ENCODE data around the gene RANBP10.
"Not testable (repeated sequence)": the region's sequence is repeated elsewhere in the genome, so short reads cannot be mapped to it uniquely, and the experiment has no call there.

Gene RANBP10

GRCh38 chr16:67707790-67708189 is 98.6 kb downstream of the RANBP10 start:
- DNase-seq = no peak

DNA sequence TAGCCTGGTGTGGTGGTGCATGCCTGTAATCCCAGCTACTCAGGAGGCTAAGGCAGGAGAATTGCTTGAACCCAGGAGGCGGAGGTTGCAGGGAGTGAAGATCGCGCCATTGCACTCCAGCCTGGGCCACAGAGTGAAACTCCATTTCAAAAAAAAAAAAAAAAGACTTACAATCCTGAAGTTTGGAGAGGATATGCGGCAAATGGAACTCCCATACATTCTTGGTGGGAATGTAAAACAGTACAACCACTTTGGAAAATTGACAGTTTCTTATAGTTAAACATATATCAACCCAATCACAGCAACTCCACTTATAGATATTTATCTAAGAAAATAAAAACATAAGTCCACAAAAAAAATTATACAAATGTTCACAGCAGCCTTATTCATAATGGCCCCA is 99.2 kb downstream of the RANBP10 start:
- DNase-seq = no peak

GRCh38 chr16:67704110-67704509 is 102.2 kb downstream of the RANBP10 start:
- DNase-seq = no peak

- DNase-seq = no peak
These were observed 102.7 kb downstream of the RANBP10 start for GRCh38 chr16:67703626-67704025.

DNA sequence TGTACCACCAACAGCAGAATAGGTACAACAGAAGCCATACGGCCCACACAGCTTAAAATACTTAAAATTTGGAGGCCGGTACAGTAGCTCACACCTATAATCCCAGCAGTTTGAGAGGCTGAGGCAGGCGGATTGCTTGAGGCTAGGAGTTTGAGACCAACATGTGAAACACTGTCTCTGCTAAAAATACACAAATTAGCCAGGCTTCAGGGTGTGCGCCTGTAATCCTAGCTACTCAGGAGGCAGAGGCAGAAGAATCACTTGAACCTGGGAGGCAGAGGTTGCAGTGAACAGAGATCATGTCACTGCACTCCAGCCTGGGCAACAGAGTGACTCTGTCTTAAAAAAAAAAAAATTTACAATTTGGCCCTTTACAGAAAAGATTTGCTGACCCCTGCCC is 104.2 kb downstream of the RANBP10 start:
- no peak for DNase-seq

DNA sequence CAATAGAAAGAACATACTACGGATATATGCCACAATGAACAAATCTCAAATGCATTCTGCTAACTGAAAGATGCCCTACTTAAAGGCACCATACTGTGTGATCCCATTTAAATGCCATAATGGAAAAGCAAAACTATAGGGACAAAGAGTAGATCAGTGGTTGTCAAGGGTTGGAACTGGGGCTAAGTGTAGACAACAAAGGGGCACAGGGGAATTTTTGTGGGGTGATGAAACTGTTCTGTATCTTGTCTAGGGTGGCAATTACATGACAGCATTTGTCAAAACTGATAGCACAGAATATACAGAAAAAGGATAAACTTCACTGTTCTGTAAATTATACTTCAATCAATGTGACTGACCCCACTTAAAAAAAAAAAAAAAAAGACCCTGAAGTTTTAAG is 104.9 kb downstream of the RANBP10 start:
- DNase-seq = no peak

- no peak for DNase-seq
These were observed 107.1 kb downstream of the RANBP10 start for GRCh38 chr16:67699265-67699664.

- no peak for DNase-seq
These were observed 108.8 kb downstream of the RANBP10 start for GRCh38 chr16:67697422-67698185.

- peak; percentile 21 for DNase-seq
These were observed 111.7 kb downstream of the RANBP10 start for GRCh38 chr16:67694611-67695010.

GRCh38 chr16:67693517-67694285 is 112.7 kb downstream of the RANBP10 start:
- not testable (repeated sequence) for DNase-seq

DNA sequence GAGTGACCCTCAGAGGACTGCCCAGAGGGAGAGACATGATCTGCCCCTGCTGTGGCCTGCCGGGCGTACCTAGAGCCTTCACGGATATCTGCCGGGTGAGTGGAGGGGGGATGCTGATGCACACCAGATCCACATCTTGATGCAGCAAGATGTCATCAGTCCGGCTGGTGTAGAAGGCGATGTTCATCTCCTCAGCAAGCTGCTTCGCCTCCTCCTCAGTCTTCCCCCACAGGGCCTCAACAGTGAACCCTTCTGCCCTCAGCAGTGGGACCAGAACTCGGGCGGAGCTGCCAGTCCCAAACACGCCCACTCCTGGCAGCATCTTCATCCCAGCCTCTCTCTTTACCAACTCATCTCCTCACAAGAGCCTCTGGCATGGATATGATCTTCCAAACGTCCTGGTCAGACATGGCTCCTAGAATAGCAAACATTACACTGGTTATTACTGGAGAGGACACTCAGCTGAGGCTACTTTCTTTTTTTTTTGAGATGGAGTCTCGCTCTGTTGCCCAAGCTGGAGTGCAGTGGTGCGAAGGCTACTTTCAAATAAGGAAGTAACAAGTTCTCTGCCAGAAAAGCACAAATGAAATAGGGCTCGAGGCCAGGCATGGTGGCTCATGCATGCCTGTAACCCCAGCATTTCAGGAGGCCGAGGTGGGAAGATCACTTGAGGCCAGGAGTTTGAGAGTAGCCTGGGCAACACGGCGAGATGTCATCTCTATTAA is 120.8 kb downstream of the RANBP10 start:
- no peak for DNase-seq

GRCh38 chr16:67683767-67684166 is 122.6 kb downstream of the RANBP10 start:
- DNase-seq = no peak

- DNase-seq = no peak
These were observed 126.1 kb downstream of the RANBP10 start for GRCh38 chr16:67679935-67680897.

GRCh38 chr16:67678354-67679023 is 127.9 kb downstream of the RANBP10 start:
- DNase-seq = no peak

DNA sequence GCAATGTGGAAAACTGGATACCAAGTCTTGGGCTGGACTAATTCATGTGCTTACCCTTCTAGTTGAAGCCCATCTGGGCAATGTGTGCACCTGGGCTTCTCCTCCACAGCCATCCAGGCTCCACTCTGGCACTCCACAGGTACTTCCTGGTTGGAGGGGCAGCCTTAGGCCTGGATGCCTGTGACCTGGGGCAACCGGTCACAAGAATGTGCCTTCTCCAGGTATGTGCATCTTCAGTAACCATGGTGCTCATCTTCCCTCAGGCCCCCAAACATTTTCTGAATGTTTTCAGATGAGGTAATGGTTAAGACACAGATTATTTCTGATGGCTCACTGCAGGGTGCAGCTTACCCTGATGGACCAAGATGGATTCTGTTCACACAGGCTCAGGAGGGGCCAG is 128.6 kb downstream of the RANBP10 start:
- no peak for DNase-seq

DNA sequence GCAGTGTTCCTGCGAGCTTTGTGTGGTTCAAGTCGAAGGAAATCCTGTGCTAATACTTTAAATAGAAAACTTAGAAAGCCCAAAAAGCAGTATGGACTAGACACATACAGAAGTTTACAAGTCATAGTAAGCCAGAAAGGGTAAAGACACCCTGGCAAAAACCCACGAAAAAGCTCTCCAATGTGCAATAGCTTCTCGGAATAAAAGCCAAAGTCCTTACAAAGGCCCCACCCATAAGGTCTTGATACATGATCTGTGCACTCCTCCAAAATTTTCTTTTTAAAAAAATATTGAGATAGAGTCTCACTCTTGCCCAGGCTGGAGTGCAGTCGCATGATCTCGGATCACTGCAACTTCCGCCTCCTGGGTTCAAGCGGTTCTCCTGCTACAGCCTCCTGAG is 129.4 kb downstream of the RANBP10 start:
- no peak for DNase-seq

DNA sequence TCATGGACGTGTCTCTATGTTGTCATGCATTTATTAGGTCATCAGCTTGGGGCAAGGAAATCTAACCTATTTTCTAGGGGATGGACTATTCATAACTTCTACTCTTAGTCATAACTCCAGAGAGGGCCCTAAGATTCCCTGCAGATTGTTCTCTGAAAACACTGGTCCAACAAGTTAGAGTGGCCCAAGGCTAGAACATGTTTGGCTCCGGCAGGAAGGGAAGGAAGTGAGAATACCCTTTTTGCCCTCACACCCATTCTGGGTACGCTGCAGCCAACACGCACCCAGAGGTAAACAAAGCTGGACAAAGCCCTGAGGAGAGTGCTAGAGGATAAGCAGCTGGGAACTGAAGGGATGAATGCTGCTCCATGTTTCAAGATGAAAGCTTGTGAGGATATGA is 129.8 kb downstream of the RANBP10 start:
- DNase-seq = no peak

DNA sequence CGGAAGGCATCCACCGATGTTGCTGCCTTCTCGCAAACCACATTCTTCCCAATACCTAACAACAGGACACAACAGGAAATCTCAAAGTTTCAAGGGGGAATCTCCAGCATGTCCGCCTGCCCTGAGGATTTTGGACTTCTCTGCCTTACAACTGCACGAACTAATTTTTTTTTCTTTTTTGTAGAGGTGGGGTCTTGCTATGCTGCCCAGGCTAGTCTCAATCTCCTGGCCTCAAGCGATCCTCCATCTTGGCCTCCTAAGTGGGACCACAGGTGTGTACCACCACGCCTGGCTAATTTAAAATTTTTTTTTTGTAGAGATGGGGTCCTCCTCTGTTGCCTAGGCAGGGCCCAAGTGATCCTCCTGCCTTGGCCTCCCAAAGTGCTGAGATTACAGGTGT is 130.4 kb downstream of the RANBP10 start:
- DNase-seq = no peak

GRCh38 chr16:67675579-67675935 is 130.8 kb downstream of the RANBP10 start:
- no peak for DNase-seq

DNA sequence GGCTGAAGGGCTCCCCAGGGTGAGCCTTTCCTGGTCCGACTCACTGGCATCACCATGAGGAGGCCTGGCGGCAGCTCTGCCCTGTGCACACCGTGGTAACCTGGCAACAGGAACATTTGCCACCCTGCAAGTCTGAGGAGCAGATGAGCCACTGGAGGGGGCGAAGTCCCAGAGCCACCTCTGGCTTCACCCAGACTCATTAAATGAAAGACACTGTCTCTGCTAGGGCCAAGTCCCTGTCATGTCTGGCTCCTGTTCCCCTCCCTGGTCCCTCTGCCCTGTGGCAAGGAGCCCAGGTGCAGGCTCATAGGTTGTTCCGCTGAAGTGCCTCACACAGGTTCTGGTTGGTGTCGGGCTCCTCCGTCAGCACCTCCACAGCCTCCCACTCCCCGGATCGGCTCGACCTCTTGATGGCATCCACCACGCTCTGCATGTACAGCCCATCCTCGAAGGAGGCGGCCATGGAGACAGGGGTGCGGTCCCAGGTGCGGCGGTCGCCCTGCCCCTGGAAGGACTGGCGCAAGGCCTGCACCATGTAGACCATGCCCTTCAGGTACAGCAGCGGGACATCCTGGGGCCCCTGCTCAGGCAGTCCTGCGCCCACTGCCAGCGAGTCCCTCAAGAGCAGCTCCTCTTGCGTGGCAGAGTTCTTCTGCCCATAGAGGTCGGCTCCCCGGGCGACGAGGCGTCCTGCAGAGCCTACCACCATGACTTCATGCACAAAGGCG is 131.3 kb downstream of the RANBP10 start:
- DNase-seq = no peak

All from NCI-H1092 treated with DMSO at 0.1 percent for 48 hours (cell line).